Ovary (tissue), 3 donors: ENCODE data around the gene DCTD.

ENCODE experiments used
- CTCF ChIP-seq, 3 donors: fragments of 450-650 bp in 2 of 3; fragments of 200-600 bp in 1 of 3; IDR thresholded peaks; one replicate each; pipeline versions ENCODE4 v1.5.1 to v1.8.0; 2016 to 2022; ENCODE audit warnings: antibody characterized with exemption in 3 of 3, mild to moderate bottlenecking in 1 of 3
- POLR2A ChIP-seq: fragments of 450-650 bp; IDR thresholded peaks from one replicate; pipeline ENCODE4 v1.6.1; 2017; ENCODE audit warnings: antibody characterized with exemption, mild to moderate bottlenecking, moderate library complexity
- donor health status: DM: no; HTN: no; CAD: no.

DNA sequence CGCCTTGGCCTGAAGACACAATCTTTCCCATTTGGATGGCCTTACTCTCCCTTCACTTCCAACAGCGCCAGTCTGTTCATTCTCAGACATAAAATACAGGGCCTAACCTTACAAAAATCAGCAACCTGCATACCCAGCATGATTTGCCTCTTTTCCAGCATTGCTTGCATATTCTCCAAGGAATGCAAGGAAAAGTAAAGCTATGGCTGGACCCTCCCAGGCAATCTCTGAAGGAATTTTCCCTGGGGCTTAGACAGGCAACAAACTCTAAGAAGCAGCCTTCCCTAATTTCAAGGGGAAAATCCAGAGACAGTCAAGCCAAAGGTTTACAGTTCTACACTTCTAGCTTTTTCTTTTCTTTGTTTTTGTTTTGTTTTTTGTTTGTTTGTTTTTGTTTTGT is 3.6 kb downstream of the DCTD start:
- TF ChIP-seq CTCF (IDR thresholded peaks at IDR 0.05) (no peak), POLR2A (no peak)
